Transverse colon (tissue), 4 donors: Measurements from ENCODE around the gene RAMACL. TPM values are rescaled to one million over a fixed set of nuclear protein-coding genes. Genes with fewer than 3 reads are reported as not detected.

ENCODE experiments used
- DNase-seq: peaks from one replicate; pipeline ENCODE4 v3.0.0-alpha.2; 2019
- H3K27ac ChIP-seq, 4 donors: fragments of 200-600 bp; sonication (generic); 2 replicates each; pipeline ENCODE4 v1.5.1; 2016 to 2018; ENCODE audit warnings: inconsistent platforms in 4 of 4
- H3K27me3 ChIP-seq: fragments of 200-600 bp; sonication (generic); 2 replicates; pipeline ENCODE4 v1.5.1; 2017; ENCODE audit warnings: inconsistent platforms
- H3K36me3 ChIP-seq, 4 donors: fragments of 200-600 bp; sonication (generic); 2 replicates each; pipeline ENCODE4 v1.5.1; 2017 to 2019; ENCODE audit warnings: inconsistent platforms in 4 of 4
- H3K4me1 ChIP-seq, 4 donors: fragments of 200-600 bp; sonication (generic); 2 replicates each; pipeline ENCODE4 v1.5.1; 2017 to 2020; ENCODE audit warnings: inconsistent platforms in 4 of 4
- H3K4me3 ChIP-seq, 4 donors: fragments of 200-600 bp; sonication (generic); 1 replicate in 1 of 4; 2 replicates in 3 of 4; pipeline versions ENCODE4 v1.5.1 to v1.6.1; 2017 to 2019; ENCODE audit warnings: inconsistent platforms in 4 of 4
- H3K9me3 ChIP-seq, 2 donors: fragments of 200-600 bp; sonication (generic); 2 replicates each; pipeline ENCODE4 v1.5.1; 2017 to 2019; ENCODE audit warnings: inconsistent platforms in 2 of 2
- CTCF ChIP-seq, 5 experiments: fragments of 200-600 bp in 3 of 5; fragments of 450-650 bp in 2 of 5; sonication (generic) in 3 of 5; IDR thresholded peaks; 1 replicate in 2 of 5; 2 replicates in 3 of 5; pipeline ENCODE4 v1.5.1; 2016 to 2017; ENCODE audit warnings: antibody characterized with exemption in 5 of 5, inconsistent platforms in 3 of 5, mild to moderate bottlenecking in 2 of 5, moderate library complexity in 1 of 5
- EP300 ChIP-seq: sonication (generic); formaldehyde crosslinking; IDR thresholded peaks from one replicate; pipeline ENCODE4 v1.6.1; 2017; ENCODE audit warnings: antibody characterized with exemption, low read depth
- POLR2A ChIP-seq: fragments of 450-650 bp; IDR thresholded peaks from one replicate; pipeline ENCODE4 v1.6.1; 2016; ENCODE audit warnings: antibody characterized with exemption, mild to moderate bottlenecking, moderate library complexity
- POLR2AphosphoS5 ChIP-seq, 3 donors: sonication (generic); formaldehyde crosslinking; IDR thresholded peaks; one replicate each; pipeline ENCODE4 v1.6.1; 2016; ENCODE audit warnings: antibody characterized with exemption in 3 of 3
- WGBS, 2 donors: methylation state at CpG; one replicate each; pipeline ENCODE4 v1.1.5; 2018; ENCODE audit warnings: low coverage in 1 of 2; 5-methylcytosine and 5-hydroxymethylcytosine counted together
- in situ Hi-C, 4 donors: fragments of 200-750 bp; cut with MboI; loops; one replicate each; pipeline versions ENCODE4 v1.15.0 to v1.15.1; 2017; ENCODE audit warnings: low sequenced_read_pairs in 3 of 4, low pct_ligation_motif_present in 1 of 4, low pct_unique_long_range_greater_than_20kb in 1 of 4
- intact Hi-C: fragments of 100-400 bp; cut with DNase I; formaldehyde crosslinking; loops from one replicate; pipeline ENCODE4 v1.15.1; 2023; ENCODE audit warnings: low total_unique reads
- total RNA-seq, 4 donors: library from RNA; depleted of rRNA; stranded (reverse); fragments of >200 nt; gene quantifications; one replicate each; pipeline ENCODE4 v1.1.0, GENCODE V29; 2016

RAMACL gene
- total RNA-seq, 4 donors from 2014 or later = 0.95 to 1.2 (median 1.2) TPM; not detected in 1

DNA sequence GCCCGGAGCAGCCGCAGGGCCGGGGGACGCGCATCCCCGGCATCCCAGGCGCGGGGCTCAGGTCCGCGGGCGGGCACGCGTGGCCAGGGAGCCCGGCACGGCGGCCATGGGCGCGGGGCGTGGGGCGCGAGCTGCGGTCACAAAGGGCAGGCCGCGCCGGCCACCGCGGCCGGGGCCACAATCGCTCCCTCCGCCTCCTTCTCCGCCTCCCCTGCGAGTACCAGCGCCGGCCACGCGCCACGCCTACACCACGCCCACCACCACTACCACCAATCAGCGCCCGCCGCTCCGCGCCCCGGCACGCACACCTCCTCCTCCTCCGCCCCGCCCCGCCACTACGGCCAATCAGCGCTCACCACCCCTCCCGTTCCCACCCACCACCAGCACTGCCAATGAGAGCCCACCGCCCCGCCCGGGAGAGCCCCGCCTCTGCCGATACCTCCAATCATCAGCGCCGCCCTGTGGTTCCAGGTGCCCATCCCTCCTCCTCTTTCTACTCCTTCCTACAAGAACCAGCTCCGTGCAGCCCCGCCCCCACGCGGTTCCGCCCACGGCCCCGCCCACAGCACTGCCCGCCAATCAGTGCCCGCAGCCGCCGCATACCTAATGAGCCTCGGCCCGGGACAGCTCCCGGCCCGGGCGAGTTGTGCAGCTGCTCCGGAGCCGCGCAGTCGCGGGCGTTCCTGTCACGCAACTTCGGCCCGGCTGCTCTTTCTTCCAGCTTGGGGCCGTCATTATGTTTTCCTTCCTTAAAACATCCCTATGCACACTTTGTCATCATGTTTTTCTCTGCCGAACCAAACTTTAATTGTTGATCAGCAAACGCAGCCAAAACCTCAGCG, 40.8 kb upstream of the RAMACL start, which contains the start of gene RPS6KA2:
Gene RPS6KA2, minus strand, starts transcription at position 219 of the 842 bp plus-strand sequence. CDS start 232 bp downstream, outside the sequence.
- intact Hi-C loops = loop anchor here (5.0 kb wide), 1 partner anchor 70 kb away; no protein-coding TSS in a partner anchor
- peaks cover 6 to 23% (median 13%) of the 10 kb centered on the region in 4 donors for H3K4me1 ChIP-seq
- WGBS, 2 donors = 1% methylated on average over 56 of the region's 87 CpGs; no CpG with 5 or more reads in 1 of the 2 donors
- DNase-seq = peak; percentile 100
- no peaks in the 10 kb centered on the region for H3K36me3 ChIP-seq
- in situ Hi-C loops = loop anchor here in 1 of 4 donors (25.0 kb wide), 1 partner anchor 360 kb away; the partner anchor contains the start of gene CEP43
- no peaks in the 10 kb centered on the region for H3K9me3 ChIP-seq
- H3K27ac ChIP-seq = peak within 1 kb of the TSS; percentile 94 to 98 (median 96)
- H3K27me3 ChIP-seq = peaks cover 9% of the 10 kb centered on the region
- peak within 1 kb of the TSS; percentile 64 to 85 (median 70) for H3K4me3 ChIP-seq
- peak; percentile 80 for TF ChIP-seq POLR2A
- TF ChIP-seq POLR2AphosphoS5 (IDR thresholded peaks at IDR 0.05) = peak; percentile 86 to 94 (median 91)
- TF ChIP-seq EP300 = no peak

DNA sequence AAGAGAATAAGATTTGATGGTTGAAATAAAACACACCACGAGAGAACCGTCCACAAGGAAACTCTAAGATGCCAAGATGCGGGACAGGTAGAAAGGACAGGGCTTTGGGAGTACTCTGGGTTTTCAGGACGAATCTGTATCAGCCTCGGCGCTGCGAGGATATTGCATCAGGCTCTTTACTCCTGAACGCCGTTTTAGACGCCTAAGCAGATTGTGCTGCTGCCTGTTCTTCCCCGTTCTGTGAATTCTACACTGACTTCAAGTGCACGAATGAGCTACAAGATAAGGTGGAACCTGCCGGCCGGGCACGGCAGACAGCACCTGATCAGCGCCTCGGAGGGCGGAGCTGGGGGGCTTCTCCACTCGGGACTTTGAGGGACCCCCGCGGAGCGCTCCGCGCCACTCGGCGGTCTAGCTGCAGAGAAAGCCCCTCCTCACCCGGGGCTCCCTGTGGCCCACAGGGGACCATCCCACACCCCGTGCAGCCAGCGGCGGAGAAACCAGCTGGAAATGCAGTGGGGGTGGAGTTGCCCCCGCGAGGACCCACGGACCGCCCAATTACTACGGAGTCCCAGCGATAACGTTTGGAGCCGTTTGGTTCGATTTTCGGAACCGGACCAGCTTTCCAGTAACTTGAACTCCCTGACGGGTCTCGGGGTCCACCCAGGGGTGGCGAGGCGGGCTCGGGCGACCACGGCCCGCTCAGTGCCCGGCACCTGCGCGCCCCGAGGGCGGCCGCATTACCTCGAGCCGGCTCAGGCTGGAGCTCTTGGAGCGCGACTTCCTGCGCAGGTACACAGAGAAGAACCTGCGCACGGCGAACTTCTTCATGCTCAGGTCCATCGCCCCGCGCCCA, 39.9 kb upstream of the RAMACL start:
- peaks cover 6 to 23% (median 13%) of the 10 kb centered on the region in 4 donors for H3K4me1 ChIP-seq
- intact Hi-C loops (loop anchor here (5.0 kb wide), 1 partner anchor 69 kb away; no protein-coding TSS in a partner anchor), in situ Hi-C loops (loop anchor here in 1 of 4 donors (25.0 kb wide), 1 partner anchor 361 kb away; the partner anchor contains the start of gene CEP43)
- no peaks in the 10 kb centered on the region for H3K9me3 ChIP-seq
- WGBS, 2 donors = 2 to 5% methylated on average over 7 to 60 of the region's 66 CpGs
- H3K4me3 ChIP-seq = peak overlapping the region; percentile 41 to 70 (median 65)
- H3K27me3 ChIP-seq = peaks cover 9% of the 10 kb centered on the region
- peak overlapping the region; percentile 77 to 83 (median 80) for H3K27ac ChIP-seq
- TF ChIP-seq EP300 = no peak
- no peak for TF ChIP-seq POLR2AphosphoS5 (IDR thresholded peaks at IDR 0.05)
- no peak for TF ChIP-seq CTCF (IDR thresholded peaks at IDR 0.05)
- TF ChIP-seq POLR2A = no peak
- no peaks in the 10 kb centered on the region for H3K36me3 ChIP-seq
- peak; percentile 22 for DNase-seq

DNA sequence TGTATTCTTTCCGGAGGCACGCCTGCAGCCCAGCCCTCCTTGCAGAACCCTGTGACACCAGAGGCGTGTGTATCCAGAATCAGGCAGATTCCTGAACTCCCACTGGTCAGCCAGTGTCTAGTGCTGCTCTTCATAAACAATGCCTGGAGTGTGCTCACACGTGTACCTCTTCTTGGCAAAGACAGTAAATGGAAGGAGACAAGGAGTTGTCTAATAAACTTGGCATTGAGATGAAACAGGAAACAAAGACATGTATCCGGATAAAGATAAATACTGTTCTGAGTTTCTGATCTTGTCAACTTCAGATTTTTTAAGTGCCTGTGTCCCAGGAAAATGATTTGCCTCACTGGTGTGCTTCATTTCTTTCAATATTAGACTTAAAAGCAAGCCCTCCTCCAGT, 38.9 kb upstream of the RAMACL start:
- no peak for DNase-seq
- in situ Hi-C loops (loop anchor here in 1 of 4 donors (25.0 kb wide), 1 partner anchor 362 kb away; the partner anchor contains the start of gene CEP43), intact Hi-C loops (loop anchor here (5.0 kb wide), 1 partner anchor 68 kb away; no protein-coding TSS in a partner anchor)
- 45 to 60% methylated on average over 1 to 5 of the region's 5 CpGs for WGBS, 2 donors
- Histone ChIP-seq H3K9me3 (no peaks in the 10 kb centered on the region), H3K27ac (peak overlapping the region; percentile 77 to 83 (median 80)), H3K4me3 (peak overlapping the region in 2 of 4 donors; percentile 66 to 70), H3K36me3 (no peaks in the 10 kb centered on the region), H3K4me1 (peaks cover 12 to 30% (median 20%) of the 10 kb centered on the region in 4 donors), H3K27me3 (peaks cover 9% of the 10 kb centered on the region)
- peak in 1 of 3 donors; percentile 38 for TF ChIP-seq POLR2AphosphoS5 (IDR thresholded peaks at IDR 0.05)
- no peak for TF ChIP-seq EP300
- TF ChIP-seq POLR2A = no peak

- Histone ChIP-seq H3K4me3 (no peak overlapping the region), H3K36me3 (no peaks in the 10 kb centered on the region), H3K27ac (peak overlapping the region; percentile 37 to 81 (median 44)), H3K4me1 (peaks cover 12 to 38% (median 23%) of the 10 kb centered on the region in 4 donors), H3K9me3 (no peaks in the 10 kb centered on the region), H3K27me3 (peaks cover 9% of the 10 kb centered on the region)
- DNase-seq = no peak
- 54 to 69% methylated on average over 4 of the region's 4 CpGs for WGBS, 2 donors
- intact Hi-C loops = no loop called here
- peak; percentile 36 to 73 (median 51) for TF ChIP-seq POLR2AphosphoS5 (IDR thresholded peaks at IDR 0.05)
- TF ChIP-seq CTCF (IDR thresholded peaks at IDR 0.05) = no peak
- in situ Hi-C loops = no loop called here
Observed at GRCh38 chr6:166624275-166624674, 37.8 kb upstream of the RAMACL start.
